ENCODE measurements around the gene SERF2.

The SERF2 gene

GRCh38 chr15:43776101-43776717 lies 15.9 kb upstream of the SERF2 start:
- DNase-seq (ENCODE audit: extremely low spot score): peak; percentile 80
- no peak for TF ChIP-seq CTCF (IDR thresholded peaks at IDR 0.05; ENCODE audit: control extremely low read depth, extremely low read depth, low read depth, missing control alignments)
- ChIA-PET POLR2A (interaction anchor here (0.5 to 2.2 kb wide), 11 partner anchors 10 to 936 kb away, joined by 3 to 15 read pairs (median 5); partner anchors contain the start of genes HYPK, MFAP1, SERF2 and SERINC4), CTCF (interaction anchor here (0.7 to 3.5 kb wide), 8 partner anchors 11 to 48 kb away, joined by 3 to 59 read pairs (median 6); partner anchors contain the start of genes HYPK, MFAP1, SERF2 and SERINC4)

GRCh38 chr15:43776718-43777266 lies 15.3 kb upstream of the SERF2 start, which contains the start of gene ELL3:
Gene ELL3, minus strand, starts transcription at chr15:43776966. Its CDS starts 65 bp downstream, at chr15:43776901.
- DNase-seq (ENCODE audit: extremely low spot score): peak; percentile 72
- POLR2A ChIA-PET: interaction anchor here (0.5 to 2.2 kb wide), 10 partner anchors 10 to 936 kb away, joined by 3 to 15 read pairs (median 6); partner anchors contain the start of genes HYPK, MFAP1, SERF2 and SERINC4
- TF ChIP-seq CTCF (IDR thresholded peaks at IDR 0.05; ENCODE audit: control extremely low read depth, extremely low read depth, low read depth, missing control alignments): no peak
- CTCF ChIA-PET: interaction anchor here (0.7 to 3.5 kb wide), 10 partner anchors 11 to 60 kb away, joined by 3 to 59 read pairs (median 4); partner anchors contain the start of genes HYPK, MFAP1, SERF2 and SERINC4

GRCh38 chr15:43777267-43777914 lies 14.7 kb upstream of the SERF2 start:
- peak; percentile 81 for DNase-seq (ENCODE audit: extremely low spot score)
- POLR2A ChIA-PET: interaction anchor here (1.0 to 2.2 kb wide), 8 partner anchors 9 to 47 kb away, joined by 3 to 15 read pairs (median 6); partner anchors contain the start of genes HYPK, MFAP1, SERF2 and SERINC4
- TF ChIP-seq CTCF (IDR thresholded peaks at IDR 0.05; ENCODE audit: control extremely low read depth, extremely low read depth, low read depth, missing control alignments): peak; percentile 75
- CTCF ChIA-PET: interaction anchor here (0.6 to 3.5 kb wide), 10 partner anchors 12 to 60 kb away, joined by 3 to 59 read pairs (median 4); partner anchors contain the start of genes HYPK, MFAP1, SERF2 and SERINC4

- POLR2A ChIA-PET: interaction anchor here (1.0 kb wide), 1 partner anchor 9 kb away, joined by 3 read pairs; no protein-coding TSS in a partner anchor
- no peak for TF ChIP-seq CTCF (IDR thresholded peaks at IDR 0.05; ENCODE audit: control extremely low read depth, extremely low read depth, low read depth, missing control alignments)
These were observed 13.1 kb upstream of the SERF2 start for GRCh38 chr15:43779016-43779415.

DNA sequence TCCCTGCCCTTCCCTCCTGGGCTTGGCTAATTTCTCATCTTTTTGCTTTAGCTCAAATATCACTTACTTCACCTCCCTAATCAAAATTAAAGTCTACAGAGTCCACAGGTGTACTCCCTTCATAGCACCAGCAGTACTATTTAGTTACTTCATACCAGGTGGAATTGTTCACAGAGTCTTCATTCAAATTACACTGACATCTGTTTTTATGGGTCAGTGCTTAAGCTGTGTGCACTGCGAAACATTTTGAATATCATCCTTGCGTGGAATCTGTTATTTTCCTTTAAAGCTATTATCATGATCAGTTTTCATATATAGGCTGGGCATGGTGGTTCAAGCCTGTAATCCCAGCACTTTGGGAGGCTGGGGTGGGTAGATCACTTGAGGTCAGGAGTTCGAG lies 2.7 kb upstream of the SERF2 start:
- TF ChIP-seq CTCF (IDR thresholded peaks at IDR 0.05; ENCODE audit: control extremely low read depth, extremely low read depth, low read depth, missing control alignments): no peak
- POLR2A ChIA-PET: interaction anchor here (1.0 to 2.1 kb wide), 3 partner anchors 11 to 15 kb away, joined by 4 to 14 read pairs (median 11); partner anchors contain the start of genes ELL3, HYPK and SERINC4

More at GRCh38 chr15:43779016-43779415, 13.1 kb upstream of the SERF2 start:
- DNase-seq (ENCODE audit: extremely low spot score): no peak
- CTCF ChIA-PET: interaction anchor here (1.3 to 3.5 kb wide), 2 partner anchors 9 to 10 kb away, joined by 6 to 59 read pairs; partner anchors contain the start of gene SERF2

More for the DNA sequence above, 2.7 kb upstream of the SERF2 start:
- no peak for DNase-seq (ENCODE audit: extremely low spot score)
- CTCF ChIA-PET: interaction anchor here (1.1 to 8.8 kb wide), 7 partner anchors 8 to 46 kb away, joined by 3 to 59 read pairs (median 3); partner anchors contain the start of gene ELL3
